Measurements from ENCODE around the gene EPAS1. TPM values are rescaled to one million over a fixed set of nuclear protein-coding genes. Genes with fewer than 3 reads are reported as not detected.

The EPAS1 gene
- total and polyA plus RNA-seq, 2 of the 13 experiments (the other 11 are each of a cell fraction or from before 2014, with no cell fraction given), result 47.1 to 182 TPM

GRCh38 chr2:46367286-46367685 lies 70.1 kb downstream of the EPAS1 start:
- intact Hi-C loops (cut with micrococcal nuclease; ENCODE audit: unreplicated experiment) (no loop called here), in situ Hi-C loops (cut with HindIII; ENCODE audit: extremely low pct_ligation_motif_present, low pct_unique_long_range_greater_than_20kb) (loop anchor here (10.0 kb wide), 1 partner anchor 352 kb away; no protein-coding TSS in a partner anchor)
- H4K20me1 ChIP-seq (ENCODE audit: insufficient read depth, low read length), result no peaks in the 10 kb centered on the region; the same call in 1 of the 2 replicates
- H3K4me2 ChIP-seq (ENCODE audit: low read depth, low read length), result no peak overlapping the region
- ChIA-PET CTCF (ENCODE audit: low intra/inter-chr PET ratio, low total read pairs) (no interaction called here), POLR2A (no interaction called here)
- no peaks in the 10 kb centered on the region for H3K9me3 ChIP-seq (ENCODE audit: low read length)
- DNase-seq (ENCODE audit: low spot score) (no peak), ATAC-seq (no peak), FAIRE-seq (no peak)
- no peaks in the 10 kb centered on the region for H3K79me2 ChIP-seq (ENCODE audit: insufficient read depth, low read length)
- H3K4me1 ChIP-seq (ENCODE audit: insufficient read depth, low read length), result peaks cover 11% of the 10 kb centered on the region
- H3K9ac ChIP-seq (ENCODE audit: insufficient read depth, low read depth, low read length), result no peak overlapping the region
- H3K4me3 ChIP-seq (replicated peaks in 1 of 3; ENCODE audit: insufficient read depth in 1 of 3, low read depth in 2 of 3, low read length in 3 of 3), result no peak overlapping the region
- peaks cover 50 to 85% of the 10 kb centered on the region in 2 experiments for H3K36me3 ChIP-seq (replicated peaks in 1 of 2; ENCODE audit: control insufficient read depth in 1 of 2, insufficient read depth in 2 of 2, low read length in 2 of 2)
- WGBS (ENCODE audit: low lambda C conversion rate), result 99% methylated on average over 6 of the region's 6 CpGs
- H3K27me3 ChIP-seq (ENCODE audit: control insufficient read depth in 1 of 2, insufficient read depth in 2 of 2, low read length in 2 of 2), result no peaks in the 10 kb centered on the region
- no peak overlapping the region for H2AFZ ChIP-seq (ENCODE audit: low read length)
- no peak overlapping the region for H3K27ac ChIP-seq (ENCODE audit: extremely low read length, insufficient read depth, low read length)
- no TSS peak for BruUV-seq (replicated peaks)
- TF ChIP-seq ZNF318 (CRISPR knock-in tag; IDR thresholded peaks at IDR 0.05), result 0 out of 2 replicates have a peak, but pooled peaks have one; percentile 31
- TF ChIP-seq POLR2G (IDR thresholded peaks at IDR 0.05; ENCODE audit: low read depth, low read length), result no peak
